ENCODE measurements around the gene FBXO36.
A peak's percentile ranks its signal among the peaks of the same experiment; 100 is the strongest.

The FBXO36 gene

DNA sequence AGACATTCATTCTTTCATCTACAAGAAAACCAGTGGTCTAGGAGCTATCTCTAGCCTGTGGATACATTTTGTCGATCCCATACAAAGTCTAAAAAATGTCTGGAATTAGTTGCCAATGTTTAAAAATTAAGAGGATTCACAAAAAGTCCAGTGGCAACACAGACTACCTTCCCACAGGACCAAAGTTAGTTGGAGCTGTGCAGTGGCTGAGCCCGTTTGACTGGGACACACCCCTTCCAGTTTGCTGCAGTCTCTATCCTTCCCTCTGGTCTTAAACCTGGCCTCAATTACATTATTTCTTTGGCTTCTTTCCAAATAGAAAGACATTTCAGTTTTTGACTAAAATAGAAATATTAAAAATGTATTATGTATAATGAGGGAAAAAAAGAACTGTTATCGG lies 127.8 kb downstream of the FBXO36 start:
- no peak for DNase-seq (ENCODE audit: low read depth)

DNA sequence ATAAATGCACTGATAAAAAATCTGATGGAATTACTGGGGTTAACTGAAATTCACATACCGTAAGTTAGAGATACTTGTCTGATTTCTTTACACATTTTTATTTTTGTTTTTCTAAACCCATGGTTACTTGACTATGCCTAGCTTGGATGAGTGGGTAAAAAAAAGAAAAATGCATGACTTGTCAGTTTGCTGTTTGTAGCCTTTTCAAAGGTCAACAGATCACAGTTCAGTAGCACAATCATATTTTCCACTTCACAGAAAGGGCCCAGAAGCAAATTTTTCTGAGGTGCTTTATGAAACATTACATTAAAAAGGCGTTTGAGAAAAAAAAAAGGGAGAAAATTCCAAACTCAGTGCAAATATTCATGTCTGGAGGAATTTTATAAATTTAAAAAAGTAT lies 130.0 kb downstream of the FBXO36 start:
- no peak for DNase-seq (ENCODE audit: low read depth)

DNA sequence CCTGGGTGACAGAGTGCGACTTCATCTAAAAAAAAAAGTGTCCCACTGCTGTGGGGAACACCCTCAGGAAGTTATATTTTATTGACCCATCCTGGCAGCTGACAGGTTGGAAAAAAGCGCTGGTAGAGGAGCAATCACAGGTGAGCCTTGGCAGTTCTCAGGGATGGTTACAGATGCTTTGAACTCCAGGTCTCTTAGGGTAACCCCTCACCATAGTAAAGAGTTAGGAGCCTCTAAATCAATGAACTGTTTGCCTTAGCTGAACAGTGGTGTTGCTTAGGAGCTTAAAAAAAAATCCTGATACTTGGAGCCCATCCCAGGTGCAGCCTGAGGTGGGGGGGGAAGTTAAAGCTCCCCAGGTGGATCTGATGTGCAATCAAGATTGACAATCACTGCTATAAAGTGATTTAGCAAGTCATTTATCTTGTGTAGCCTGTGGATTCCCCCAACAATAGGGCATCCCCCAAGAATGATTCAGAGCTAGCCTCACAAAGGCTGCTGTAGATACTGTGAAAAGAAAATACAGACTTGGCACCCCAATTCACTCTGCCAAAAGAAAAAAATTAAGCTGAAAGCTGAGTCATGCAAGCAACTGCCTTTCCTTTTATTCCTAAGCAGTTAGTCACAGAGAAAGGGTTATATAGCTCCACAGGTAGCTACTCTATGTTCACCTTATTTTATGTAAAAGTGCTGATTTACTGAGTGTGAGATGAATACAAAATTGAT lies 131.6 kb downstream of the FBXO36 start:
- DNase-seq (ENCODE audit: low read depth), result peak; percentile 33

DNA sequence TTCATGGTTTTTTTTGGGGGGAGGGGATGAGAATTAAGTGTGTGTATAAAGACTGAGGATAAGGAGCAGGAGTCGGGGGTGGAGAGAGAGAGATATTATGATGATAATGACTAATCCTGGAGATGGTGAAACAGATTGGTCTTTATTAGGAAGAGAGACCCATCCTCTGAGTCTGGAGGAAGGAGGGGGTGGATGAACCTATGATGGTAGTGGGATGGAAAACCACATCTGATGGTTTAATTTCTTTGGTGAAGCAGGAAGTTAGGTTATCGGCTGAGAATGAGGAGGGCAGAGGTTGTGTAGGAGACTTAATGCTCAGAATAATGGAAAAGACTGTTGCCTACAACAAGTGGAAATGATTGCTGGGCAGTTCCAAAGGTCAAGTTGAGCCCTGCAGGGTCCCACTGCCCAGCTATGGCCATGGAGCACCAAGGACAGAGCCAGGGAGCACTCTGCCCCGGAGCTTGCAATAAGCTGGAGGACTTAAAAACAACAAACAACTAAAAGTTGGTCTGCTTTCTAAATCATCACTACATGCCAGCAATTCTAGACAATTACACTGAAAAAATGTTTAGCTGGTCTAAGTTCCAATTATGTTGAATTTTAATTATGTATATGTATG lies 138.5 kb downstream of the FBXO36 start:
- DNase-seq (ENCODE audit: low read depth), result no peak

All from GM04503 (cell line).